ENCODE results near the gene ZFP90.

DNA sequence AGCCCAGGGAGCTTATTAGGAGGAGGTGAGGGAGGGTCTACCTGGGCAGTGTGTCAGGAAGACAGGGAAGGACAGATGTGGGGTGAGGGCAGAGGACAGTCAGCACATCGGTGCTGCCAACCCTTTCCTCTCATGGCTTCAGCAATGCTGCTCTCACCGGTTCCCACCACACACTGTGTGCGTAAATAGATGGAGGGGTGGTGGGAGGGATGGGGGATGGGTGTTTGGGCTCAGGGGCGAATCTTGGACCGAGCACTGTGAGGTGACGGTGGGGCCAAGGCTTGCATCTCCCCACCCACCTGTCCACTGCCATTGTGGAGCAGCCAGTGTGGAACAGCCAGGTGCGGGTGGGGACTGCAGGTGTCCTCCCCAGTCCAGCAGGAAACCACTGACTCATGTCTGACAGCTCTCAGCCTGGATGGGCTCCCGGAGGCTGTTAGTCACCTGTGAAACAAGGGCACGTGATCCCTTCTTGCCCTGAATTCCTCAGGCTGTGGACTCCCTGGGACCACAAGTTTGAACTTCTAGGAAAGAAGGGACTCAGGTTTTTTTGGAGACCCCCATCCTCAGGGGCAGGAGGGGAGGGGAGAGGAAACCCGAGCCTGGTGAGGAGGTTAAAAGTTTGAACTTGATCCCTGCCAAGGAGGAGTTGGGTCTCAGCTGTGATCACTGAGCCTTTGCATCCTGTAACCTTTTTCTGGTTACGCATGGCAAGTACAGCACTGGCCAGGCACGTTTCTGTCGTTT lies 48.1 kb upstream of the ZFP90 start:
- no peak for TF ChIP-seq CTCF (conservative IDR thresholded peaks at IDR 0.05)
- no peak for TF ChIP-seq ZFX (IDR thresholded peaks at IDR 0.05)
